GM21423 (cell line): ENCODE measurements around the gene PCCB.
"Not testable (repeated sequence)": the region's sequence is repeated elsewhere in the genome, so short reads cannot be mapped to it uniquely, and the experiment has no call there.

Source experiments
- ATAC-seq: cut with Tn5 transposase; IDR thresholded peaks from one replicate; pipeline ENCODE4 v1.9.1; 2021; ENCODE audit warnings: mild to moderate bottlenecking, moderate library complexity; ENCODE audit not compliant: unreplicated experiment

Gene PCCB

DNA sequence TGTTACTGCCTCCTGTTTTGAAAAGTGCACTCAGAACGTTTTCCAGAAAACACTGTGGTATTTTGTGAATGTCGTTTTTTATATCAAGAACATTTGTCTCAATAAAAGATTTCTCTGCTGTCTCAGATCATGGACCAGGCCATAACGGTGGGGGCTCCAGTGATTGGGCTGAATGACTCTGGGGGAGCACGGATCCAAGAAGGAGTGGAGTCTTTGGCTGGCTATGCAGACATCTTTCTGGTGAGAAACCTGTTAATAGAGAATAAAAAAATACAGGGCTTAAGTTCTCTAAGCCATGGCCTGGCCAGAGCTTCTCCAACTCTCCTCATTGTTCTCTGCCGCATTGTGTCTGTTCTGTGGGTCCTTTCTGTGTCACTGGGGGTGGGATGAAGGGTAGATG, 11.7 kb downstream of the PCCB start:
- ATAC-seq, result no peak

DNA sequence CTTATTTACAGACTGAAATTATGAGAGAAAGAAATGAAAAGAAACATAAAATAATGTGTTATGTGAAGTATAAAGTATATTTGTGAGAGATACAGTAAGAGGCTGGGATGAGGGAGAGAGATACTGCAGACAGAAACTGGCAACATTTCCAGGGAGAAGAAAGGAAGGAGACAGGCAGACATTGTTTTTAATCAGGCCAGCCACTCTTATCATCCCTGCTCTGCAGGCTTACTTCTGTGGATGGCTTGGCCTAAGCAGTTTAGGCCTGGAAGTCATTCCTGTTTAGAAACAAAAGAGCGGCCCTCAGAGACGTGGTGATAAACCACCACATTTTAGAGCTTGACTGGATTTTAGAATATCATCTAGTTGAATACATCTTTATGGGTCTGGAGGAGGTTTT, 12.4 kb downstream of the PCCB start:
- no peak for ATAC-seq

DNA sequence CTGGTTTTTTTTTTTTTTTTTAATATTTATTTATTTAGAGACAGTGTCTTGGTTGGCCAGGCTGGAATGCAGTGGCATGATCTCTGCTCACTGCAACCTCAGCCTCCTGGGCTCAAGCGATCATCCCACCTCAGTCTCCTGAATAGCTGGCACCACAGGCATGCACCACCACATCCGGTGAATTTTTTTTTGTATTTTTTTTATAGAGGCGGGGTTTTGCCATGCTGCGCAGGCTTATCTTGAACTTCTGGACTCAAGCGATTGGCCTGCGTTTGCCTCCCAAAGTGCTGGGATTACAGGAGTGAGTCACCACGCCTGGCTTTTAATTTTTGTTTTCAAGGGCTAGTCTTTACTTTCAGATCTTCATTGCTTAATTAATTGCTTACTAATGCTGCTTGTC, 13.1 kb downstream of the PCCB start:
- no peak for ATAC-seq

DNA sequence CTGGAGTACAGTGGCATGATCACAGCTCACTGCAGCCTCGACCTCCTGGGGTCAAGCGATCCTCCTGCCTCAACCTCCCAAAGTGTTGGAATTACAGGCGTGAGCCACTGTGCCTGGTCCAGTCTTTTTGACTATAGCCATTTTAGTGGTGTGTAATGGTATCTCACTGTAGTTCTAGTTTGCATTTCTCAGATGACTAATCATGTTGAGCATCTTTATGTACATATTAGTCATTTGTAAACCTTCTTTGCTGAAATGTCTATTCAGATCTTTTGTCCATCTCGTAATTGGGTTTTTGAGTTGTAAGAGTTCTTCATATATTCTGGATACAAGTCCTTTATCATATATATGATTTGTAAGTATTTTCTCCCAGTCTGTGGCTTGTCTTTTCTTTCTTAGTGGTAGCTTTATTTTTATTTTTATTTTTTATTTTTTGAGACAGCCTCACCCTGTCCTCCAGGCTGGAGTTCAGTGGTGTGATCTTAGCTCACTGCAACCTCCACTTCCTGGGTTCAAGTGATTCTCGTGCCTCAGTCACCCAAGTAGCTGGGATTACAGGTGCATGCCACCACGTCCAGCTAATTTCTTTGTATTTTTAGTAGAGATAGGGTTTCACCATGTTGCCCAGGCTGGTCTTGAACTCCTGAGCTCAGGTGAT, 16.5 kb downstream of the PCCB start:
- ATAC-seq, result not testable (repeated sequence)

- ATAC-seq, result no peak
Measured at GRCh38 chr3:136267235-136267634, 17.1 kb downstream of the PCCB start.

DNA sequence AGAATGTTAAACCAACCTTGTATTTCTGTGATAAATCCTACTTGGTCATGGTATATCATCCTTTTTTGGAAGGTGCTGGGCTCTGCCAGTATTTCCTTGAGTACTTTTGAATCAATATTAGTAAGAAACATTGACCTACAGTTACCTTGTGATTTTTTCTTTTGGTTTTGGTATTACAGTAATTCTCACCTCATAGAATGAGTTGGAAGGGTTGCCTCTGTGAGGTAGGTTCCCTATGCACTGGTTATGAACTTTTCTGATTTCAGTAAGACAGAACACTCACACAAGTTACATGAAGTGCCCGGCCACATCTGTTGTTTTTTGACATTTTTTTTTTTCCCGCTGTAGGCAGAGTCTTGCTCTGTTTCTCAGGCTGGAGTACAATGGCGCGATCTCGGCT, 20.0 kb downstream of the PCCB start:
- ATAC-seq, result peak; percentile 58

DNA sequence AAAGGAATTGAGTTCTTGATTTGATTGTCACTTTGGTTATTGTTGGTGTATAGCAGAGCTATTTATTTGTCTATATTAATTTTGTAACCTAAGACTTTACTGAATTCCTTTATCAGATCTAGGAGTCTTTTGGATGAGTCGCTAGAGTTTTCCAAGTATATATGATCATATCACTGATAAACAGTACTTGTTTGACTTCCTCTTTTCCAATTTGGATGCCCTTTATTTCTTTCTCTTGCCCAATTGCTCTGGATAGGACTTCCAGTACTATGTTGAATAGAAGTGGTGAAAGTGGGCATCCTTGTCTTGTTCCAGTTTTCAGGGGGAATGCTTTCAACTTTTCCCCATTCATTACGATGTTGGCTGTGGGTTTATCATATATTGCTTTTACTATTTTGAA, 21.5 kb downstream of the PCCB start:
- ATAC-seq, result not testable (repeated sequence)

DNA sequence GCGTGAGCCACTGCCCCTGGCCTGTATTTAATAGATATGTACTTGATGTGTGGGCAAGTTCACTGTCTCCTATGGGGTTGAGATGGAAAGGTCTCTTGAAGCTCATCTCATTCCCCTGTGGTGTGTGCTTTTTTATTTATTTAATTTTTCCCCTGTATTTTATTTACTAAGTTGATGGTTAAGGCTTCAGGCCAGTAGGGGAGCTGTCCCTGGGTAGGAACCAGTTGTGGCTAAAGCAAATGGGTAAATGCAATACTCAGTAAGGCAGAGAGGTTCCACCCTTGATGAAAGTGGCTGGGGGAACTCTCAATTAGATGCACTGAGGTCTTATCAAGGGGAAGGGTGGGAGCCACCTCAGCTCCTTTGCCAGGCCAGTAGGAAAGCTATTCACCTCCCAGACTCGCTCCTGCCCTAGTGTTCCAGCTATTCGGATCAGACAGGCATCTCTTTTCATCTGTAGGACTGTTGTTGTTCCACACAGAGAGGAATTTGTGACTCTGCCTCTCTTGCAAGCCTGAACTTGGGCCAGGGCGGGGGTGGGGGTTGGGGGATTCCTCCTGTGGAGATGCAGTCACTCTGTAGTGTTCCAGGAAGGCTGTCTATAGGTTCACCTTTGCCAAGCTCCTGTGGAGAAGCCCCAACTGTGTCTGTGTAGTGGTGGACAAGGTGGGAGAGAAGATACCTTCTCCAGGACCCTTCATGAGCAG, 26.1 kb downstream of the PCCB start:
- ATAC-seq, result no peak

- no peak for ATAC-seq
Measured at GRCh38 chr3:136277115-136277514, 27.0 kb downstream of the PCCB start.

DNA sequence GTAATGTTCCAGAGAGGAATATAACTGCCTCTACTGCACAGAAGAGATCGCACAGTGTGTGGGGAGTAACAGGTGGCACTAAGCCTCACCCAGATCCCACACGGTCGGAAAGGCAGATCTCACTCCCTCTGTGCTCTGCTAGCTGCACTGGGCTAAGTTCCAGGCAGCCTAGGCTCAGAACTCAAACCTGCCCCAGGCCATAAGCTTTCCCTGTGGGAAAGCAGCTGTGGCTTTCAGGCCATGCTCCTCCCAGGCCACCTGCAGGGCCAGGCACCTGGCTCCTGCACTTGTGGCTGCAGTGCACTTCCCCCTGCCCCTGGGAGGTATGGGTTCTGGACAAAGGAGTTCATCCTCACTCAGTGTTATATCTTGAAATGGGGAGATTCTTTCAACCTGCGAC, 27.5 kb downstream of the PCCB start:
- ATAC-seq, result no peak

- ATAC-seq, result no peak
Measured at GRCh38 chr3:136279092-136279491, 29.0 kb downstream of the PCCB start.

DNA sequence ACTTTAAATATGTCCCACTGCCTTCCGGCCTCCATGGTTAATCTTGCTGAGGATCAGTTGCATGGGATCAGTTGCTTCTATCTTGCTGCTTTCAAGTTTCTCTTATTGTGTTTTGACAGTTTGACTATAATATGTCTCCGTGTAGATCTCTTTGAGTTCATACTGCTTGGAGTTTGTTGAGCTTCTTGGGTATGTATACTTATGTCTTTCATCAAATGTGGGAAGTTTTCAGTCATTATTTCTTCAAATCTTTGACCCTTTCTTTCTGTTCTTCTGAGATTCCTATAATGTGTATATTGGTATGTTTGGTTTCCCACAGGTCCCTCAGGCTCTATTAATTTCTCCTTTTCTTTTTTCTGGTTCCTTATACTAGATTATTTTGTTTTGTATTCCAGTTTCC, 30.8 kb downstream of the PCCB start:
- ATAC-seq, result no peak

GRCh38 chr3:136281966-136282520, 31.9 kb downstream of the PCCB start:
- ATAC-seq, result no peak

GRCh38 chr3:136283627-136284026, 33.5 kb downstream of the PCCB start:
- no peak for ATAC-seq

GRCh38 chr3:136291302-136291701, 41.2 kb downstream of the PCCB start:
- ATAC-seq, result no peak

- ATAC-seq, result no peak
Measured at GRCh38 chr3:136292500-136292899, 42.4 kb downstream of the PCCB start.

GRCh38 chr3:136293279-136293678, 43.1 kb downstream of the PCCB start:
- no peak for ATAC-seq

- no peak for ATAC-seq
Measured at GRCh38 chr3:136294176-136294575, 44.0 kb downstream of the PCCB start.

DNA sequence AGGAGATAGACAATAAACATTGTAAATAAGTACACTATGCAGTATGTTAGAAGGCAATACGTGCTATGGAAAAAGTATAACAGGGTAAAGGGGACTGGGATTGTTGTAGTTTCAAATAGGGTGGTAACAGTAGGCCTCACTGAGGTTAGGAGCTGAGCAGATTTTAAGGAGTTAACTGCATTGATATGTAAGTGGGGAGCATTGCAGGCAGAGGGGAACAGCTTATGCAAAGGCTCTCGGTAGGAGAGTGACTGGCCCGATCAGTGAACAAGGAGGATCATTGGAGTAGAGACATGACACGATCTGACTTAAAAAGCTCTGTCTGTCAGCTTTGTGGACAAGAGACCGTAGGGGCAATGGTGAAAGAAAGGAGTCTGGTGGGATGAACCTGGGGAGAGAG, 46.8 kb downstream of the PCCB start:
- ATAC-seq, result no peak

GRCh38 chr3:136297826-136298225, 47.7 kb downstream of the PCCB start:
- no peak for ATAC-seq

DNA sequence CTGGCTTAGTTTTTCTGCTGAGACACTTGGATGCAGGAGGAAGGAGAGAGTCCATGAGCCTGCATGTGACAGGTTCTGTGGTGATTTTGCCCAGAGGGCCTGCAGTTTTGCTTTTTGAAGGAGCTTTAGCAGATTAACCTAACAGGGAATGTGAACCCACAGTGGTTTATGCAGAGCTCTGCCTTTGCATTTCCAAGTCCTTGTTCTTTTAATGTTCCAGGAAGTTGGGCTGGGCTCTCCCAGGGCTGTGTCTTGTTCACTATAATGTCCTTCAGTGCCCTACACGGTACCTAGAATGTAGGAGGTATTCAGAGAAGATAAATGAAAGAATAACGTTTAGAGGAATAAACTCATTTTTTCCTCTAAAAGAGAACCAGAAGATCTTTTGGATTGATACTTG, 50.3 kb downstream of the PCCB start:
- ATAC-seq, result no peak

GRCh38 chr3:136305879-136306278, 55.7 kb downstream of the PCCB start:
- no peak for ATAC-seq
